H9 (cell line): ENCODE measurements around the gene IQCF6. TPM values are rescaled to one million over a fixed set of nuclear protein-coding genes. Genes with fewer than 3 reads are reported as not detected.

Source experiments
- DNase-seq: peaks from one replicate; pipeline ENCODE4 v3.0.0-alpha.2; 2017
- H2AFZ ChIP-seq: one replicate; pipeline ENCODE4 v1.6.1; 2013; ENCODE audit warnings: mild to moderate bottlenecking, low read length, control low read depth, moderate library complexity
- H2AK5ac ChIP-seq: 2 replicates; pipeline ENCODE4 v1.6.1; 2013; ENCODE audit warnings: low read length, control low read depth, mixed read lengths; ENCODE audit not compliant: insufficient read length
- H2BK120ac ChIP-seq: one replicate; pipeline ENCODE4 v1.6.1; 2013; ENCODE audit warnings: low read depth, mild to moderate bottlenecking, low read length, control low read depth, inconsistent platforms; ENCODE audit not compliant: poor library complexity, severe bottlenecking
- H2BK12ac ChIP-seq: 2 replicates; pipeline ENCODE4 v1.6.1; 2013; ENCODE audit warnings: low read length, control low read depth, mixed read lengths, low read depth; ENCODE audit not compliant: insufficient read length
- H2BK15ac ChIP-seq: 2 replicates; pipeline ENCODE4 v1.6.1; 2013; ENCODE audit warnings: low read depth, low read length, control low read depth
- H2BK20ac ChIP-seq: one replicate; pipeline ENCODE4 v1.6.1; 2013; ENCODE audit warnings: low read depth, mild to moderate bottlenecking, low read length, control low read depth, inconsistent platforms; ENCODE audit not compliant: poor library complexity, severe bottlenecking
- H2BK5ac ChIP-seq: 2 replicates; pipeline ENCODE4 v1.6.1; 2013; ENCODE audit warnings: low read length, control low read depth, mixed read lengths; ENCODE audit not compliant: insufficient read length
- H3K14ac ChIP-seq: 2 replicates; pipeline ENCODE4 v1.6.1; 2013; ENCODE audit warnings: low read length, control low read depth; ENCODE audit not compliant: insufficient read depth
- H3K18ac ChIP-seq: 2 replicates; pipeline ENCODE4 v1.6.1; 2013; ENCODE audit warnings: low read depth, mild to moderate bottlenecking, mixed read lengths, low read length, control low read depth; ENCODE audit not compliant: insufficient read length
- H3K23ac ChIP-seq: 2 replicates; pipeline ENCODE4 v1.6.1; 2013; ENCODE audit warnings: low read length, control low read depth, mixed read lengths, low read depth; ENCODE audit not compliant: insufficient read length
- H3K23me2 ChIP-seq: 2 replicates; pipeline ENCODE4 v1.6.1; 2013; ENCODE audit warnings: low read depth, mild to moderate bottlenecking, mixed read lengths, low read length, control low read depth; ENCODE audit not compliant: insufficient read length, poor library complexity, severe bottlenecking
- H3K27ac ChIP-seq: 2 replicates; pipeline ENCODE4 v1.5.1; 2013; ENCODE audit warnings: low read length, control low read depth, mixed read lengths, low read depth; ENCODE audit not compliant: insufficient read length
- H3K27me3 ChIP-seq: 2 replicates; pipeline ENCODE4 v1.6.1; 2013; ENCODE audit warnings: low read length, control low read depth, inconsistent platforms; ENCODE audit not compliant: insufficient read depth
- H3K4ac ChIP-seq: 2 replicates; pipeline ENCODE4 v1.6.1; 2013; ENCODE audit warnings: low read depth, mild to moderate bottlenecking, control low read depth, inconsistent platforms, low read length, moderate library complexity
- H3K4me1 ChIP-seq: 2 replicates; pipeline ENCODE4 v1.6.1; 2013; ENCODE audit warnings: low read length, control low read depth, inconsistent platforms; ENCODE audit not compliant: insufficient read depth
- H3K4me2 ChIP-seq: 2 replicates; pipeline ENCODE4 v1.6.1; 2013; ENCODE audit warnings: low read length, control low read depth, mixed read lengths; ENCODE audit not compliant: insufficient read length, insufficient read depth
- H3K56ac ChIP-seq: 2 replicates; pipeline ENCODE4 v1.6.1; 2013; ENCODE audit warnings: low read depth, mild to moderate bottlenecking, mixed read lengths, low read length, control low read depth; ENCODE audit not compliant: insufficient read length
- H3K79me1 ChIP-seq: 2 replicates; pipeline ENCODE4 v1.6.1; 2013; ENCODE audit warnings: low read depth, mild to moderate bottlenecking, moderate library complexity, low read length, control low read depth, inconsistent platforms; ENCODE audit not compliant: insufficient read depth, poor library complexity, severe bottlenecking
- H3K79me2 ChIP-seq: 2 replicates; pipeline ENCODE4 v1.6.1; 2013; ENCODE audit warnings: low read length, control low read depth, inconsistent platforms; ENCODE audit not compliant: insufficient read depth
- H3K9ac ChIP-seq: 2 replicates; pipeline ENCODE4 v1.6.1; 2013; ENCODE audit warnings: low read length, control low read depth, mixed read lengths; ENCODE audit not compliant: insufficient read length; ENCODE audit errors: extremely low read depth
- H3K9me3 ChIP-seq: one replicate; pipeline ENCODE4 v1.6.1; 2013; ENCODE audit warnings: low read depth, low read length, inconsistent platforms; ENCODE audit not compliant: control insufficient read depth
- H3T11ph ChIP-seq: one replicate; pipeline ENCODE4 v1.6.1; 2013; ENCODE audit warnings: mild to moderate bottlenecking, low read length, control low read depth, inconsistent platforms
- H4K20me1 ChIP-seq: one replicate; pipeline ENCODE4 v1.6.1; 2013; ENCODE audit not compliant: control insufficient read depth, insufficient read length, insufficient read depth
- H4K5ac ChIP-seq: 2 replicates; pipeline ENCODE4 v1.6.1; 2013; ENCODE audit warnings: low read depth, mild to moderate bottlenecking, mixed read lengths, low read length, control low read depth; ENCODE audit not compliant: insufficient read length
- H4K8ac ChIP-seq: replicated peaks from 2 replicates; pipeline ENCODE4 v1.6.1; 2013; ENCODE audit warnings: low read length, control low read depth, mixed read lengths, low read depth; ENCODE audit not compliant: insufficient read length
- H4K91ac ChIP-seq: 2 replicates; pipeline ENCODE4 v1.6.1; 2013; ENCODE audit warnings: low read depth, mild to moderate bottlenecking, moderate library complexity, mixed read lengths, low read length, control low read depth; ENCODE audit not compliant: insufficient read length
- H3K27ac Mint-ChIP-seq, 3 experiments: 2 replicates in 2 of 3; 3 replicates in 1 of 3; pipeline ENCODE4 v1.8.0; 2020 to 2021; ENCODE audit warnings: mixed read lengths in 3 of 3, mild to moderate bottlenecking in 1 of 3, moderate library complexity in 1 of 3
- H3K27me3 Mint-ChIP-seq: 2 replicates; pipeline ENCODE4 v1.8.0; 2021; ENCODE audit warnings: low read depth, mild to moderate bottlenecking, moderate library complexity, mixed read lengths
- H3K36me3 Mint-ChIP-seq, 3 experiments: 2 replicates in 2 of 3; 3 replicates in 1 of 3; pipeline ENCODE4 v1.8.0; 2020 to 2021; ENCODE audit warnings: low read depth in 3 of 3, mixed read lengths in 3 of 3; ENCODE audit not compliant: insufficient read depth in 1 of 3
- H3K4me1 Mint-ChIP-seq, 2 experiments: 2 replicates each; pipeline ENCODE4 v1.8.0; 2020; ENCODE audit warnings: mixed read lengths in 2 of 2
- H3K4me3 Mint-ChIP-seq, 2 experiments: 2 replicates in 1 of 2; 3 replicates in 1 of 2; pipeline ENCODE4 v1.8.0; 2020 to 2021; ENCODE audit warnings: mild to moderate bottlenecking in 2 of 2, mixed read lengths in 2 of 2, moderate library complexity in 1 of 2
- H3K9me3 Mint-ChIP-seq, 2 experiments: 2 replicates in 1 of 2; 3 replicates in 1 of 2; pipeline ENCODE4 v1.8.0; 2020; ENCODE audit warnings: mild to moderate bottlenecking in 2 of 2, mixed read lengths in 2 of 2, moderate library complexity in 1 of 2
- WGBS: extraction: QIAGEN DNeasy Blood & Tissue Kit; methylation state at CpG from one replicate; pipeline ENCODE4 v1.1.7; 2013; ENCODE audit warnings: missing lambda C conversion rate, low lambda C conversion rate, mixed read lengths; ENCODE audit not compliant: insufficient read length; ENCODE audit errors: extremely low coverage; 5-methylcytosine and 5-hydroxymethylcytosine counted together
- total RNA-seq: library from RNA; stranded (reverse); gene quantifications from 2 replicates; pipeline ENCODE4 v1.2.1, GENCODE V29; 2021
- TF ChIP-seq, protein P1 (sequence below): fragments of 200-600 bp; sonication (generic); conservative IDR thresholded peaks from 3 replicates; pipeline ENCODE4 v1.8.0; 2021; ENCODE audit warnings: antibody characterized with exemption, mild to moderate bottlenecking

The IQCF6 gene
- total RNA-seq, 1 experiment from 2014 or later: not detected

DNA sequence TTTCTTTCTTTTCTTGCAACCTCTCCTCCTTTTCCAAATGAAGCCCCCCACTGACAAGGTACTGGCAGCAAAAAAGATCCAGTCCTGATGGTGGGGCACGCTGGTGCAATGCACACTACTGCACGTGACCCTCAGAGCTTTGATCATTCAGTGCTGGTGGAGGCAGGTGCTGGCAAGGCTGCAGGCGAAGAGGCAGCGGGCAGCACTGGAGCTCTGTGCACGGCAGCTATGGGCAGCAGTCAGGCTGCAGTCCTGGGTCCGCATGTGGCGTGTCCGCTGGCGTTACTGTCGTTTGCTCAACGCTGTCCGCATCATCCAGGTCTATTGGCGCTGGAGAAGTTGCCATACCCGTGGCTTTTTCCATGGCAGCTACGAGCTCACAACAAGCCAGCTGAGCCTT is 40.1 kb upstream of the IQCF6 start:
- H3K23ac ChIP-seq: no peak overlapping the region
- peaks cover 0 to 5% (median 0%) of the 10 kb centered on the region in 3 experiments; a peak in 2 of 7 replicates for H3K36me3 Mint-ChIP-seq
- no peak overlapping the region for H2AFZ ChIP-seq
- no peaks in the 10 kb centered on the region for H3K79me2 ChIP-seq
- no peak overlapping the region for H3K18ac ChIP-seq
- H3K79me1 ChIP-seq: no peaks in the 10 kb centered on the region
- no peaks in the 10 kb centered on the region for H3K27me3 ChIP-seq
- H3K27ac ChIP-seq: no peak overlapping the region
- H3K27me3 Mint-ChIP-seq: peaks cover 14% of the 10 kb centered on the region
- H2BK120ac ChIP-seq: no peak overlapping the region
- H3K4ac ChIP-seq: no peak overlapping the region
- H2BK20ac ChIP-seq: no peak overlapping the region
- H3K4me1 ChIP-seq: no peaks in the 10 kb centered on the region
- H3K4me3 Mint-ChIP-seq: no peak overlapping the region
- no peak overlapping the region for H3K27ac Mint-ChIP-seq
- no peak overlapping the region for H2AK5ac ChIP-seq
- H3T11ph ChIP-seq: no peak overlapping the region
- no peak overlapping the region for H2BK15ac ChIP-seq
- H3K9ac ChIP-seq: no peak overlapping the region
- H4K91ac ChIP-seq: no peak overlapping the region
- no peak overlapping the region for H3K56ac ChIP-seq
- H3K4me1 Mint-ChIP-seq: peaks cover 8 to 9% of the 10 kb centered on the region in 2 experiments
- TF ChIP-seq, protein P1, sequence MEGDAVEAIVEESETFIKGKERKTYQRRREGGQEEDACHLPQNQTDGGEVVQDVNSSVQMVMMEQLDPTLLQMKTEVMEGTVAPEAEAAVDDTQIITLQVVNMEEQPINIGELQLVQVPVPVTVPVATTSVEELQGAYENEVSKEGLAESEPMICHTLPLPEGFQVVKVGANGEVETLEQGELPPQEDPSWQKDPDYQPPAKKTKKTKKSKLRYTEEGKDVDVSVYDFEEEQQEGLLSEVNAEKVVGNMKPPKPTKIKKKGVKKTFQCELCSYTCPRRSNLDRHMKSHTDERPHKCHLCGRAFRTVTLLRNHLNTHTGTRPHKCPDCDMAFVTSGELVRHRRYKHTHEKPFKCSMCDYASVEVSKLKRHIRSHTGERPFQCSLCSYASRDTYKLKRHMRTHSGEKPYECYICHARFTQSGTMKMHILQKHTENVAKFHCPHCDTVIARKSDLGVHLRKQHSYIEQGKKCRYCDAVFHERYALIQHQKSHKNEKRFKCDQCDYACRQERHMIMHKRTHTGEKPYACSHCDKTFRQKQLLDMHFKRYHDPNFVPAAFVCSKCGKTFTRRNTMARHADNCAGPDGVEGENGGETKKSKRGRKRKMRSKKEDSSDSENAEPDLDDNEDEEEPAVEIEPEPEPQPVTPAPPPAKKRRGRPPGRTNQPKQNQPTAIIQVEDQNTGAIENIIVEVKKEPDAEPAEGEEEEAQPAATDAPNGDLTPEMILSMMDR: no peak
- WGBS: no CpG with 5 or more reads among the region's 15 CpGs
- H4K5ac ChIP-seq: no peak overlapping the region
- no peak for DNase-seq
- H3K14ac ChIP-seq: no peak overlapping the region
- no peak overlapping the region for H3K4me2 ChIP-seq
- H4K20me1 ChIP-seq: no peaks in the 10 kb centered on the region
- no peak overlapping the region for H2BK12ac ChIP-seq
- H3K9me3 Mint-ChIP-seq: peaks cover 3 to 9% of the 10 kb centered on the region in 2 experiments
- no peaks in the 10 kb centered on the region for H3K9me3 ChIP-seq
- H3K23me2 ChIP-seq: no peaks in the 10 kb centered on the region
- H2BK5ac ChIP-seq: no peak overlapping the region
- H4K8ac ChIP-seq: no peak overlapping the region
